Upper lobe of right lung (tissue), 1 donor: ENCODE data around the gene ARHGEF26. TPM values are rescaled to one million over a fixed set of nuclear protein-coding genes. Genes with fewer than 3 reads are reported as not detected.

Experiments used
- ATAC-seq: fragments of 200-7000 bp; cut with Tn5 transposase; one replicate; pipeline ENCODE4 v1.9.1; 2020; ENCODE audit warnings: mild to moderate bottlenecking, moderate library complexity
- DNase-seq: peaks from one replicate; pipeline ENCODE4 v3.0.0-alpha.2; 2020
- H3K27ac ChIP-seq: fragments of 200-600 bp; one replicate; pipeline ENCODE4 v1.8.0; 2022
- H3K27me3 ChIP-seq: fragments of 200-600 bp; one replicate; pipeline ENCODE4 v1.8.0; 2022; ENCODE audit warnings: mild to moderate bottlenecking
- H3K36me3 ChIP-seq: fragments of 200-600 bp; one replicate; pipeline ENCODE4 v1.8.0; 2022
- H3K4me1 ChIP-seq: fragments of 200-600 bp; one replicate; pipeline ENCODE4 v1.8.0; 2022
- H3K4me3 ChIP-seq: fragments of 200-600 bp; one replicate; pipeline ENCODE4 v1.8.0; 2022; ENCODE audit warnings: mild to moderate bottlenecking
- H3K9me3 ChIP-seq: fragments of 200-600 bp; one replicate; pipeline ENCODE4 v1.8.0; 2022
- CTCF ChIP-seq: fragments of 200-600 bp; IDR thresholded peaks from one replicate; pipeline ENCODE4 v1.8.0; 2022; ENCODE audit warnings: antibody characterized with exemption
- intact Hi-C: fragments of 100-400 bp; cut with DNase I; formaldehyde crosslinking; loops from one replicate; pipeline ENCODE4 v1.11.0; 2022
- total RNA-seq: library from RNA; stranded (reverse); fragmentation: NEBNext Ultra II Directional; extraction: Animal tissue kit (Norgen Biotek cat#: 25700); gene quantifications from one replicate; pipeline ENCODE4 v1.2.1, GENCODE V29; 2021
- donor health status: DM: no; HTN: yes; CAD: no; lungs with severe emphysema.

Gene ARHGEF26
- total RNA-seq, 1 donor from 2014 or later, result 58.8 TPM

GRCh38 chr3:154105218-154105975, 15.8 kb upstream of the ARHGEF26 start:
- no peaks in the 10 kb centered on the region for H3K36me3 ChIP-seq
- TF ChIP-seq CTCF, result no peak
- no peaks in the 10 kb centered on the region for H3K4me1 ChIP-seq
- H3K27me3 ChIP-seq, result no peaks in the 10 kb centered on the region
- H3K9me3 ChIP-seq, result no peaks in the 10 kb centered on the region
- H3K27ac ChIP-seq, result no peak overlapping the region
- intact Hi-C loops, result no loop called here
- DNase-seq (peak; percentile 68), ATAC-seq (peak; percentile 97)
- H3K4me3 ChIP-seq, result no peak overlapping the region

- no peak for TF ChIP-seq CTCF
- Histone ChIP-seq H3K4me1 (no peaks in the 10 kb centered on the region), H3K27me3 (no peaks in the 10 kb centered on the region), H3K9me3 (no peaks in the 10 kb centered on the region), H3K4me3 (no peak overlapping the region), H3K36me3 (no peaks in the 10 kb centered on the region), H3K27ac (no peak overlapping the region)
- DNase-seq (no peak), ATAC-seq (peak; percentile 34)
- intact Hi-C loops, result no loop called here
These were observed 9.7 kb upstream of the ARHGEF26 start for GRCh38 chr3:154111365-154111935.

- peak; percentile 52 for ATAC-seq
- Histone ChIP-seq H3K27me3 (no peaks in the 10 kb centered on the region), H3K36me3 (no peaks in the 10 kb centered on the region), H3K4me1 (no peaks in the 10 kb centered on the region), H3K27ac (no peak overlapping the region), H3K4me3 (no peak overlapping the region), H3K9me3 (no peaks in the 10 kb centered on the region)
- intact Hi-C loops, result no loop called here
- TF ChIP-seq CTCF, result no peak
- no peak for DNase-seq
These were observed 8.9 kb upstream of the ARHGEF26 start for GRCh38 chr3:154112146-154112852.

GRCh38 chr3:154113609-154114008, 7.6 kb upstream of the ARHGEF26 start:
- no peak overlapping the region for H3K27ac ChIP-seq
- no peak for TF ChIP-seq CTCF
- DNase-seq (no peak), ATAC-seq (peak; percentile 50)
- H3K4me1 ChIP-seq, result no peaks in the 10 kb centered on the region
- intact Hi-C loops, result no loop called here
- no peaks in the 10 kb centered on the region for H3K27me3 ChIP-seq
- H3K9me3 ChIP-seq, result no peaks in the 10 kb centered on the region
- no peak overlapping the region for H3K4me3 ChIP-seq
- H3K36me3 ChIP-seq, result no peaks in the 10 kb centered on the region

GRCh38 chr3:154115332-154115731, 5.9 kb upstream of the ARHGEF26 start:
- DNase-seq, result no peak
- Histone ChIP-seq H3K4me3 (no peak overlapping the region), H3K4me1 (no peaks in the 10 kb centered on the region), H3K36me3 (no peaks in the 10 kb centered on the region), H3K27ac (no peak overlapping the region), H3K27me3 (no peaks in the 10 kb centered on the region), H3K9me3 (no peaks in the 10 kb centered on the region)
- ATAC-seq, result no peak
- no peak for TF ChIP-seq CTCF
- intact Hi-C loops, result no loop called here
